Activated T-cell treated with anti-CD3 and anti-CD28 coated beads for 48 hours (primary cell): ENCODE measurements around the gene ASB2.

ENCODE experiments used
- DNase-seq: peaks from one replicate; pipeline ENCODE4 v3.0.0-alpha.2; 2020; ENCODE audit warnings: low read depth

The ASB2 gene

GRCh38 chr14:93929048-93929535, 47.3 kb downstream of the ASB2 start:
- DNase-seq = no peak

GRCh38 chr14:93928184-93929047, 48.0 kb downstream of the ASB2 start:
- no peak for DNase-seq

- no peak for DNase-seq
Observed at GRCh38 chr14:93927800-93928145, 48.6 kb downstream of the ASB2 start.

- no peak for DNase-seq
Observed at GRCh38 chr14:93926873-93927799, 49.2 kb downstream of the ASB2 start, which contains the start of gene FAM181A. Gene FAM181A (plus strand): TSS chr14:93927344. CDS start chr14:93928286, 942 bp downstream.

- no peak for DNase-seq
Observed at GRCh38 chr14:93926245-93926872, 50.0 kb downstream of the ASB2 start.

- no peak for DNase-seq
Observed at GRCh38 chr14:93925374-93925895, 50.9 kb downstream of the ASB2 start.

- DNase-seq = no peak
Observed at GRCh38 chr14:93924592-93925355, 51.6 kb downstream of the ASB2 start.

- DNase-seq = no peak
Observed at GRCh38 chr14:93923626-93924025, 52.7 kb downstream of the ASB2 start.

GRCh38 chr14:93921001-93921806, 55.2 kb downstream of the ASB2 start:
- DNase-seq = no peak

- no peak for DNase-seq
Observed at GRCh38 chr14:93917141-93917540, 59.2 kb downstream of the ASB2 start.

- no peak for DNase-seq
Observed at GRCh38 chr14:93916498-93916897, 59.9 kb downstream of the ASB2 start.

GRCh38 chr14:93915800-93916199, 60.6 kb downstream of the ASB2 start:
- DNase-seq = no peak

GRCh38 chr14:93915070-93915705, 61.2 kb downstream of the ASB2 start:
- DNase-seq = no peak

GRCh38 chr14:93914278-93914677, 62.1 kb downstream of the ASB2 start:
- no peak for DNase-seq

GRCh38 chr14:93912782-93913181, 63.6 kb downstream of the ASB2 start:
- no peak for DNase-seq

- DNase-seq = no peak
Observed at GRCh38 chr14:93911975-93912615, 64.3 kb downstream of the ASB2 start.

- DNase-seq = no peak
Observed at GRCh38 chr14:93909429-93910128, 66.8 kb downstream of the ASB2 start.
